ENCODE results near the gene SPAG16.

GRCh38 chr2:213306316-213306942 lies 22.2 kb downstream of the SPAG16 start:
- no peak for TF ChIP-seq POLR2A (IDR thresholded peaks at IDR 0.05; ENCODE audit: extremely low read depth, insufficient read length)
- TF ChIP-seq MAX (IDR thresholded peaks at IDR 0.05; ENCODE audit: low read depth, low read length), result no peak

All from NB4 (cell line).